ENCODE measurements around the gene AGXT. TPM values are rescaled to one million over a fixed set of nuclear protein-coding genes. Genes with fewer than 3 reads are reported as not detected.

AGXT gene
- total RNA-seq, 1 experiment from 2014 or later = not detected

DNA sequence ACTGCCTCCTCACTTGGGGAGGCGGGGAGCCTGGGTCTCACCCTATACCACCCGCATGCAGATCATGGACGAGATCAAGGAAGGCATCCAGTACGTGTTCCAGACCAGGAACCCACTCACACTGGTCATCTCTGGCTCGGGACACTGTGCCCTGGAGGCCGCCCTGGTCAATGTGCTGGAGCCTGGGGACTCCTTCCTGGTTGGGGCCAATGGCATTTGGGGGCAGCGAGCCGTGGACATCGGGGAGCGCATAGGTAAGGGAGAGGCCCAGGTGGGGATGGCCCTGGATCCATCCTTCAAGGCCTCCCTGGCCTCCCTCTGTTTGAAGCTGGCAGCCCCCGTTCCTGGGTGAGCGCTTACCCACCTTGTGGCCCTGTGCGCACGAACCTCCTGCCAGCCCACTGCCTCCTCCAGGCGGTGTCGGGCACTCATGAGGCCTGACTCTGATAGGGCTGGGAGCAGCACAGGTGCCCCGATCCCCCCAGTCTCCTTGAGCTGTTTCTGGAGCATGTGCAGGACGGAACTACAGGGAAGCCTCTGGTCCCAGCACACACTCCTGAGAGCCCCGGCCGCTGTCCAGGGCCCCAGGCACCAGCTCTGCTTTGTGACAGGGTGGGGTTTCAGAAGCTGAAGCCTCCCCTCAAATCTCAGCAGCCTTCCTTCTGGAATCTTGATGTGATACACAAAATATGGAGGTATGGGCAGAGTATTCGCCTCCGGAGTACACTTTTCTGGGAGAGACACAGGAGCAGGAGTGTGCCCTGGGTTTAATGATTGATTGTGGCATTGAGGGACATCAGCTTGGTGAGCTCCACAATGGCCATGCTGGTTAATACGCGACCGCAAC lies 708 bp downstream of the AGXT start:
- DNase-seq (ENCODE audit: low read depth) = no peak

GRCh38 chr2:240869956-240870875 lies 1.6 kb downstream of the AGXT start:
- no peak for DNase-seq (ENCODE audit: low read depth)

DNA sequence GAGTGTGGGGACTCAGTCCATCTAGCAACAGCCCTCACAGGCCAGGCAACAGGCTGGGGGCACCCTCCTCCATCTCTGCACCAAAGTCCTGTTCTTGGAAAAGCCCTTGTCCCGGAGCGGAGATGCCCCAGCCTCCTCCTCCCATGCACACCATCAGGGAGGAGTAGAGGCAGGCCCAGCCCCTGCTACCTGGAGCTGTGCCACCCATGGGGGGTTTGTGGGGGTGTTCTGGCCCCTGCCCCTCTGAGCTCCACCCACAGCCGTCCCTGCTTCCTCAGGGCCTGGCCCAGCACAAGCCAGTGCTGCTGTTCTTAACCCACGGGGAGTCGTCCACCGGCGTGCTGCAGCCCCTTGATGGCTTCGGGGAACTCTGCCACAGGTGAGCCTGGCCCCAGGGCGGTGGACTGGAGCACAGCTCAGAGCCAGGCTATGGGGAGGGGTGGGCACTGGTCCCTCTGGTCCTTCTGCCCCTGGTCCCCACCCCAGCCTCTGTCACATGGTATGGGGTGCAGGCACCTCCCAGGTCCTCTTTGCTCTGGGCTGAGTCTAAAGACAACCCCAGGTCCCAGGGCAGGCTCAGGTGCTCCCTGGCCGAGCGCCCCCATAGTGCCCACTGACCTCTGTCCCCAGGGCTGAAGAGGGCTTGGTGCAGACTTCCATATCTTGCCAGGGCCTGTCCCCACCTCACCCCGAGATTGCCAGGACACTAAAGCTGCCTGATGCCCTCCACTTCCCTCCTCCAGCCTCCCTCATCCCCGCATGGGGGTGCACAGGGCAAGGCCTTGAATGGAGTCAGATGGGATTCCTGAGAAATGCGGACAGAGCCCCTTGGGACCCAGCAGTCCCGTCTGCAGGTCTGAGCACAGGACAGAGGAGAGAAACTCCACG lies 2.7 kb downstream of the AGXT start:
- no peak for DNase-seq (ENCODE audit: low read depth)

DNA sequence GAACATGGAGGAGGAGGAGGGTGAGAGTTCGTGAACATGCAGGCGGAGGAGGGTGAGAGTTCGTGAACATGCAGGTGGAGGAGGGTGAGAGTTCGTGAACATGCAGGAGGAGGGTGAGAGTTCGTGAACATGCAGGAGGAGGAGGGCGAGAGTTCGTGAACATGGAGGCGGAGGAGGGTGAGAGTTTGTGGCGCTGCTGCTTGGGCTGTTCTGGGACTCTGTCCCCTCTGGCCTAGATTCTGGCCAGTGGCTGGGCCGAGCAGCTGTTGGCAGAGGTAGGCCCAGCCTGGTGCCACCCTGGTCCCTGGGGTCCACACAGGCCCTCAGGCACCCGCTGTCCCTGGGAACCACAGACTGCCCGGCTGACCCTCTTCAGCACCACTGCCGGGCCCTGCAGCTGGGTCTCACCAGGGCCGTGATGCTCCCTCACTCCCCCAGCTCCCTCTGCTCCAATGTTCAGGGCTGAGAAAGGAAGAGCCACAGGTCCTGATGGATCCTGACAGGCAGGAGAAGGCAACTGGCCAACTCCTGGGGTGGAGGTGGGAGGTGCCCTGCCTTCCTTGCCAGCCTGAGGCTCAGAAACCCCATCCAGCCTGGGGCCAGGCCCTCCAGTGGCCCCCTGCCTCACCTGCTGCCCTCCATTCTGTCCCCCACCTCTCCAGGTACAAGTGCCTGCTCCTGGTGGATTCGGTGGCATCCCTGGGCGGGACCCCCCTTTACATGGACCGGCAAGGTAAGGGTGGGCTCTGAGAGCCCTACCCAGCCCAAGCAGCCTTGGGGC lies 3.9 kb downstream of the AGXT start:
- DNase-seq (ENCODE audit: low read depth) = no peak

GRCh38 chr2:240873098-240873788 lies 4.6 kb downstream of the AGXT start:
- no peak for DNase-seq (ENCODE audit: low read depth)

DNA sequence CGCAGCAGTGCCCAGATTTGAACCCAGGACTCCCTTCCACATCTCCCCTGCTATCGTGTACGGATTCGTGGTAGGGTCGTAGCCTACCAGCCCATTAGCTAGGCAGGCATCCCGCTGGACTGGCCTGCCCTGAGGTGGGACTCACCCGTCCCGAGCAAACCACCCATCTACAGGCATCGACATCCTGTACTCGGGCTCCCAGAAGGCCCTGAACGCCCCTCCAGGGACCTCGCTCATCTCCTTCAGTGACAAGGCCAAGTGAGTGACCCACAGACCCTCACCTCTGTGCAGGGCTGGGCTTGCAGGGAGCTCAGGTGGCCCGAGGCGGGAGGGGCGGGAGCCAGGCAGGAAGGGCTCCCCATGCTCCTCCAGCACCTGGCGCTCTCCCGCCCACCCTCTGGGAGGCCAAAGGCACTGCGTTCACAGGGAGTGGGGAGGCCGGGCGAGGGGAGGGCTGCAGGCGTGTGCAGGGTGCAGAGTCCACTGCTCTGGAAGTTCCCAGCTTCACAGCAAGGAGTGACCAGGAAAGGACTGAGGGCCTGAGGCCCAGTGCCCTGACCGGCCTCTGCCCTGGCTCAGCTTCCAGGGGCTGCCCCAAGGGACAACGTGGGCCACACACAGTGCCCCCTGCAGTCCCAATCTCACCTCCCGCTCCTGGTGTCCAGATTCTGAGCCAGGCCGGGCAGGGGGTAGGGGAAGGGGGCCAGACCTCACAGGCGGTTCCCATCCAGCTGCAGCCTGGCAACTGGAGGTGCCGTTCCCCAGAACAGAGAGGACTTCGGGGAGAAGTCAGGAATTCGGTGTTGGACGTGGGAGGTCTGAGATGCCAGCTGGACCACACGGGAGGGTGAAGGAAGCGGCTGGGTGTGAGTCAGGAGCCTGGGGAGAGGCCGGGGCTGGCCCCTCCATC lies 5.4 kb downstream of the AGXT start:
- no peak for DNase-seq (ENCODE audit: low read depth)

GRCh38 chr2:240874715-240875227 lies 6.1 kb downstream of the AGXT start:
- DNase-seq (ENCODE audit: low read depth) = no peak

- DNase-seq (ENCODE audit: low read depth) = no peak
These were observed 6.8 kb downstream of the AGXT start for GRCh38 chr2:240875228-240876034.

GRCh38 chr2:240876035-240876474 lies 7.4 kb downstream of the AGXT start:
- no peak for DNase-seq (ENCODE audit: low read depth)

GRCh38 chr2:240876475-240877251 lies 8.0 kb downstream of the AGXT start:
- no peak for DNase-seq (ENCODE audit: low read depth)

GRCh38 chr2:240877460-240878340 lies 9.1 kb downstream of the AGXT start:
- no peak for DNase-seq (ENCODE audit: low read depth)

DNA sequence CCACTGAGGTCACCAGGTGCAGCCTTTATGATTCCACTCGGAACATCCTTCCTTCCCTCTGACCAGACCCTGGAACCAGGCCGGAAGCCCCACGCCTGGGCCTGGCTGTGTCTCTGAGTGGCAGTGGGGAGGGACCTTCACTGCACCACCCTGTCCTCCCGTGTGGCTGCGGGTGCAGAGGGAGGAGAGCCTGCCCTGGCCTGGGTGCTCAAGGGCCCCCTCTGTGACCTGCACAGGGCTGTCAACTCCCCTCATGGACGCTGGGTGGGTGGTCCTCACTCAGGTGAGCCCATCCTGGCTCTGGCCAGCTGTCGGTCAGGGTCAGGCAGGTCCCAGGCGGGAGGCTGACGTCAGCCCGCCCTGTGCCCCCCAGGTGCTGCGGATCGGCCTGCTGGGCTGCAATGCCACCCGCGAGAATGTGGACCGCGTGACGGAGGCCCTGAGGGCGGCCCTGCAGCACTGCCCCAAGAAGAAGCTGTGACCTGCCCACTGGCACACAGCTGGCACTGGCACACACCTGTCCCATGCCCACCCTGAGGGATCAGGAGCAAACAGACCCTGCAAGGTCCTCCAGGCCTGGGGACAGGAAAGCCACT lies 9.8 kb downstream of the AGXT start:
- no peak for DNase-seq (ENCODE audit: low read depth)

DNA sequence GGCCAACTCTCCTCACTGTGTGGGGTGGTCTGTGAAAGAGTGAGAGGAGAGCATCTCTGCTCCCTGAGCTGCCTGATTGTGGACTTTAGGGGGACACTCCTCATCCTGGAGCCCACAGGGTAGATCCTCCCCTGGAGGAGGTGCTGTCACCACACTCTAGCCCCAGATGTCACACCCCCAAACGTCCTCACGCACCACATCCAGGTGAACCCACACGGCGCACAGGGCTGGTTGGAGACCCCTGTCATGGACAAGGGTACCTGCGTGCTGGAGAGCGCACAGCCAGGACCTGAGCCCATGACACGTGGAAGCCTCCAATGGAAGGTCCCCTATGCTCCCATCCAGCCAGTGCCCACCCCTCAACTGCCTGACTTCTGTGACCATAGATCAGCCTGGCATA lies 10.5 kb downstream of the AGXT start:
- no peak for DNase-seq (ENCODE audit: low read depth)

GRCh38 chr2:240881913-240882312 lies 13.3 kb downstream of the AGXT start:
- DNase-seq (ENCODE audit: low read depth) = no peak

DNA sequence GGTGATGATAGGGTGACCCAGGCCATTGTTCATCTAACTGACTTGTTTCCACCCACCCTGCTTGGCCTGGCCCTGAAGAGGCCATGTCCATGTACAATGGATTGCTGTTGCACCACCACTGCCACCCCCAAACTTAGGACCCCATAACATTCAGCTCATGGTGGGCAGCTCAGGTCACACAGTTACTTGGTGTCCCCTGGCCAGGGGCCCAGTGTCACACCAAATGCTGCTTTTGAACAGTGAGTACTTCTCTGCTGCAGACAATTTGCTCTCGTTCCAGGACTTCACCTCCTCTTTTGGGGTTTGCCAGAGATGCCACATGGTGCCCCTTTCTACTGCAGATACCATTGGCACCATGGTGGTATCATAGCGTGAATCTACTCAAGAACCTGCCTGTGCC lies 15.6 kb downstream of the AGXT start:
- no peak for DNase-seq (ENCODE audit: low read depth)
